Stimulated activated CD8-positive, alpha-beta memory T cell treated with anti-CD3 and anti-CD28 coated beads, Interleukin-4, amount 100 ng/mL, for 48 hours (primary cell): Measurements from ENCODE around the gene EML6.

Experiments
- DNase-seq: peaks from one replicate; pipeline ENCODE4 v3.0.0-alpha.2; 2020

The EML6 gene

GRCh38 chr2:54952978-54953456, 229.6 kb downstream of the EML6 start:
- DNase-seq, result no peak

DNA sequence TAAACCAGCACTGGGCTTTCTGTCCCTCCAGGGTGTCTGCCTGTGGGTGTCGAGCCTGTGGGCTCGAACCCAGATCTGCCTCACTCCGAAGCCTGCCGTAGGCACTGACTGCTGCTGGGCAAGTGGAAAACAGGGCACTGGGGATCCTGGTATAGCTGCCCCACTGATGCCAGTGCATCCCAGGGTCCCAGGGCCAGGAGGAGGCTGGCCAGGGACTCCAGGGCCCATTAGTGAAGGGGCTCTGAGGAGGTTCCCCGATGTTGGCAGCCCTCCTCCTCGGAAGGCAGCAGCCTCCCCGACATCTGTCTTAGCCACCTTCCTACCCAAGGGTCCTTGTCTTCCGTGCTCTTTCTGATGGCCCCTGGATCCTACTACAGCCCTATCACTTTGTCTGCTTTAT, 230.7 kb downstream of the EML6 start:
- no peak for DNase-seq

GRCh38 chr2:54954705-54955357, 231.4 kb downstream of the EML6 start:
- no peak for DNase-seq

GRCh38 chr2:54955358-54956110, 232.1 kb downstream of the EML6 start:
- no peak for DNase-seq

DNA sequence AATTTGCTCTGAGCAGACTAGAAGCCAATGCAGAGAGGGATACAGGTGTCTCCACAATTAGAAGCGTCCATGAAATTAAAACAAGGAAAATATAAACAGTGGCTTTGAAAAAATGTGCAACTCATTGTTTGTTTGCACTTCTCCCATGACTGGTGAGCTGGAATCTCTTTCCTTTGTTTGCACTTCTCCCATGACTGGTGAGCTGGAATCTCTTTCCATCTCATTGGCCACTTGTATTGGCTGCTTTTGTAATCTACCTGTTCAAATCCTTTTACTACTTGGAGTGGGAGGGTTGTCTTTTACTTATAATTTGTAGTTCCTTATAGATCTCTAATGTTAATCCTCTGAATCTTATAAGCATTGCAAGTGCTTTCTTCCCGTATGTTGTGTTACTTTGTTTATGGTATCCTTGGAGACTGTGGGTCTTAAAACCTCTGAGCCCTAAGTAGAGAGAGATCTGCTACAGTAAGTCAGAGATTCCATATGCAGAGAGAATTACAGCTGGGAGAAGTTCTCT, 232.7 kb downstream of the EML6 start:
- DNase-seq, result no peak

- no peak for DNase-seq
These were observed 234.0 kb downstream of the EML6 start for GRCh38 chr2:54957321-54957999.

DNA sequence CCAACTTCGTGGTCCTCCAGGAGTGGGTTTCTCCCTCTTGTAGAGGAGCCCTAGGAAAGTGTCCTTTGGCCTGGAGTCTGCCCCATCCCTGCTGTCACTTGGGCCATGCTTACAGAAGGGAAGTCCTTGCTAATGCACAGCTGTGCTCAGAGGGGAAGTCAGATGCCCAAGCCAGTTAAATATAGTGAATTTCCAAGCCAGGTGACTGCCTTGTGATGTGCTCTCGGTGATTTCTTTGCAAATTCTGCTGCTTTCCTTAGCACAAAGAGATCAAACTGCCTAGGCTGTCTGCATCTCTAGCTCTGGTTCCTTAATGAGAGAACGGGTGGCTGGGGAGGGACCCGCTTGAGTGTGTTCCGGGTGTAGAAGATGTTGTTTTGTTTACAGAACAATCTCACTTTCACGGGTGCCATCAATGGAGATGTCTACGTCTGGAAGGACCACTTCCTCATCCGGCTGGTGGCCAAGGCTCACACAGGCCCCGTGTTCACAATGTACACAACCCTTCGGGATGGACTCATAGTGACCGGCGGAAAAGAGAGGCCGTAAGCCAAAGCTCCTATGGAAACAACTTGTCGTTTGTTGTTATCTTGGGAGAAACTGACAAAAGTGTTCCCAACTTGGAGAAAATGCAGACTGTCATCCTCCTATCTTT, 235.4 kb downstream of the EML6 start:
- DNase-seq, result no peak

DNA sequence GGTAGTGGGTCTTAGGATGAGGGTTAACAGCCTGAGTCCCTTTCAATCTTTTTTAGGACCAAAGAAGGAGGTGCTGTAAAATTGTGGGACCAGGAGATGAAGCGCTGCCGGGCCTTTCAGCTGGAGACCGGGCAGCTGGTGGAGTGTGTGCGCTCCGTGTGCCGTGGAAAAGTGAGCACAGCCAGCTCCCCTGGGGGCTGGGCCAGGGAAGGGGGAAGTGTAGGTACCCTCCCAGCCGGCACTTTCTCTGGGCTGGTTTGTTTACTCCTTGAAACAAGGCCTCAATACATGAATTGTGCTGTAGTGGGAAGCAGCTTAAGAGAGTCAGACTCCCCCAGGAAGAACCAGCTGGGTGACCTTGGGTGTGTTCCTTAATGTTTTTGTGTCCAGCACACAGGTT, 236.7 kb downstream of the EML6 start:
- no peak for DNase-seq

- DNase-seq, result no peak
These were observed 239.0 kb downstream of the EML6 start for GRCh38 chr2:54962511-54962910.

- no peak for DNase-seq
These were observed 239.5 kb downstream of the EML6 start for GRCh38 chr2:54962935-54963440.

- DNase-seq, result no peak
These were observed 240.0 kb downstream of the EML6 start for GRCh38 chr2:54963476-54963875.

DNA sequence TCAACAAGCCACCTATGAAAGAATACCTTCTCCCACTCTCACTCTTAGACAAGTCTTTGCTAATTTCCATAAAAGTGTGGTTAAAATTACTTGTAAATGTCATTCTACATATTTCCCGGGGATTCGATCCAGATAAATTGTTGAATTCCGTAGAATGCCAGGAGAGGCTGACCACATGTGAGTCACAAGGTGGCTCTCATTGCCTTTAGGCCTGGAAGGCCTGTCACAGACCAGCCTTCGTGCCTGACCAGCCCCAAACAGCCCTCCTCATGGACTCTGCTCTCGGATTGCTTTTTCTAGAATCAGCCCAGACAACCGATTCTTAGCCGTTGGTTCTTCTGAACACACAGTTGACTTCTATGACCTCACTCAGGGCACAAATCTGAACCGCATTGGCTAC, 240.8 kb downstream of the EML6 start:
- no peak for DNase-seq

GRCh38 chr2:54964816-54965215, 241.4 kb downstream of the EML6 start:
- DNase-seq, result no peak

- DNase-seq, result no peak
These were observed 242.0 kb downstream of the EML6 start for GRCh38 chr2:54965425-54965824.

GRCh38 chr2:54966165-54966832, 242.8 kb downstream of the EML6 start:
- DNase-seq, result no peak

DNA sequence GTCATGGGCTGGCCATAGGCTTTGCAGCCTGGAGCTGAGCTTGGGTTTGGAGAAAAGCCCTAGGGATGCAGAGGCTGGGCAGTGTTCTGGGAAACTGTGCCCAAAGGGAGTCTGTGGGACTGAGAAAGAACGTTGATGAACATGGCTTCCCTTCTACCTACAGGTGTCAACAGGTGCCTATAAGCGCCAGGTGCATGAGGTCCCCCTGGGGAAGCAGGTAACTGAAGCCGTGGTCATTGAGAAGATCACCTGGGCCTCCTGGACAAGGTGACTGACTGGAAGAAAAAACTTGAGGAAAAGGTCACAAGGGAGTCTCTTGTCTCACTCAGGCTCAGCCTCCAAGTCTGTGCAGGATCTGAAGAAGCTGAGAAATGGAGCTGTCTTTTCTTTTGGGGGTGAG, 243.4 kb downstream of the EML6 start:
- DNase-seq, result no peak

DNA sequence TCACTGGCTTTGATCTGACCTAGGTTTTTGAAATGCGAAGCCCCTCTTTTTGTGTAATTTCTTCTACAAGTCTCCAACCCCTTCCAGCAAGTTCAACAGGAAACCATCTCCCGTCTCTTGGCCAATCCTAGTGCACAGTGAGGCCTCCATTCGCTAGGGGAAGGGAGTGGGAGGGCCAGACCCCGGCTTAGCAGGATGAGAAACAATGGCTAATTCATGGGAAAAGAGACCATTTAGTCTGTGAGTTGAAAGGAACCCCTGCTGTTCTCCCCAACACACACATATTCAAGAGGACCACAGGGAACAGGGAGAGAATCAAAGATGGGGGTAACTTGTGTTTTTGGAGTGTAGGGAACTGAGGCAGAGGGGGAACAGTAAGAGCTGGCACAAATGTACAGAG, 243.8 kb downstream of the EML6 start:
- no peak for DNase-seq

- DNase-seq, result no peak
These were observed 244.4 kb downstream of the EML6 start for GRCh38 chr2:54967759-54968365.

GRCh38 chr2:54968561-54969218, 245.2 kb downstream of the EML6 start:
- DNase-seq, result no peak

DNA sequence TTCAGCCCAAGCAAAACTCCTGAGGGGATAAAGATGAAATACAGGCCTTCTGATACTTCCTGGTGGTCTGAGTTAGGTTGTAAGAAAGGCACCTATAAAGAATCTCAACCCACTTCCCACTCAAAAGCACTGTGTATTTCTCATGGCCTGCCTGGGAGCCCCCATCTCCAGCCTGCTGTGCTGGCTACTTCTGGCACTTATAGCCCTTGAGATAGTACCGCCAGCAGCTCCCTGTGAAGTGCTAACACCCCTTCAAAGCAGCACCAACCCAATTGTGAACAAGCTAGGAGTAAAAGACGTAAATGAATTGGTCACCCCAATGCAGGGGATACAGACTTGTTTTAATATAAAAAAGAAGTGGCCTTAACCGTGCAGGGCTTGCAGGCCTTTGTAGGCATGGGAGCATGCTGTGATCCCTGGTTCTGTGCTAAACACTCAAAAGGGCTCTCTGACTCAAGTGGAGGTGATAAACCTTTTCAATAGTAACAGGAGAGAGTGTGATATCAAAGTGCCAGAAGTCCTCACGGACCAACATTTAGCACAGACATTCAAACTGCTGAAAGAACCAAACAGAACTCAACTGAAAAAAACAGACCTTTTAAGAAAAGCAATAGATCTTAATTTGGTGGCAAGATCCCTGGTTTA, 246.0 kb downstream of the EML6 start:
- no peak for DNase-seq

- no peak for DNase-seq
These were observed 246.5 kb downstream of the EML6 start for GRCh38 chr2:54969940-54970338.
